Endodermal cell (in vitro differentiated cells): Measurements from ENCODE around the gene SETD7. TPM values are rescaled to one million over a fixed set of nuclear protein-coding genes. Genes with fewer than 3 reads are reported as not detected.

Experiments
- DNase-seq: peaks from one replicate; pipeline ENCODE4 v3.0.0-alpha.2; 2017
- H3K27ac ChIP-seq: 2 replicates; pipeline ENCODE4 v1.5.1; 2013; ENCODE audit warnings: mild to moderate bottlenecking, low read depth, low read length, moderate library complexity
- H3K27me3 ChIP-seq: 2 replicates; pipeline ENCODE4 v1.6.1; 2013; ENCODE audit warnings: mild to moderate bottlenecking, low read length, moderate library complexity; ENCODE audit not compliant: insufficient read depth, control insufficient read depth, poor library complexity, severe bottlenecking
- H3K36me3 ChIP-seq: 2 replicates; pipeline ENCODE4 v1.7.0; 2013; ENCODE audit warnings: mild to moderate bottlenecking, low read length, moderate library complexity; ENCODE audit not compliant: control insufficient read depth, insufficient read depth
- H3K4me1 ChIP-seq: one replicate; pipeline ENCODE4 v1.7.0; 2013; ENCODE audit warnings: low read length; ENCODE audit not compliant: control insufficient read depth, insufficient read depth
- H3K4me3 ChIP-seq: 2 replicates; pipeline ENCODE4 v1.5.1; 2013; ENCODE audit warnings: mild to moderate bottlenecking, low read length, moderate library complexity
- H3K9ac ChIP-seq: 2 replicates; pipeline ENCODE4 v1.6.1; 2013; ENCODE audit warnings: mild to moderate bottlenecking, low read length, moderate library complexity; ENCODE audit not compliant: poor library complexity, severe bottlenecking; ENCODE audit errors: extremely low read depth
- H3K9me3 ChIP-seq: 2 replicates; pipeline ENCODE4 v1.6.1; 2013; ENCODE audit warnings: mild to moderate bottlenecking, low read length, moderate library complexity; ENCODE audit not compliant: control insufficient read depth
- H3K27ac Mint-ChIP-seq: 2 replicates; pipeline ENCODE4 v1.8.0; 2020; ENCODE audit warnings: mixed read lengths
- H3K27me3 Mint-ChIP-seq: 2 replicates; pipeline ENCODE4 v1.8.0; 2021; ENCODE audit warnings: mild to moderate bottlenecking, mixed read lengths; ENCODE audit not compliant: insufficient read depth
- H3K36me3 Mint-ChIP-seq: 2 replicates; pipeline ENCODE4 v1.8.0; 2020; ENCODE audit warnings: low read depth, mixed read lengths
- H3K4me1 Mint-ChIP-seq: 2 replicates; pipeline ENCODE4 v1.8.0; 2020; ENCODE audit warnings: mixed read lengths
- H3K4me3 Mint-ChIP-seq: 2 replicates; pipeline ENCODE4 v1.8.0; 2020; ENCODE audit warnings: mild to moderate bottlenecking, moderate library complexity, mixed read lengths
- H3K9me3 Mint-ChIP-seq: 2 replicates; pipeline ENCODE4 v1.8.0; 2020; ENCODE audit warnings: mild to moderate bottlenecking, mixed read lengths
- CTCF ChIP-seq: fragments of 200-600 bp; sonication (generic); conservative IDR thresholded peaks from 2 replicates; pipeline ENCODE4 v1.5.0; 2021; ENCODE audit warnings: antibody characterized with exemption, mild to moderate bottlenecking
- WGBS, 2 experiments: methylation state at CpG; one replicate each; pipeline versions ENCODE4 v1.1.5 to v1.1.7; 2013; ENCODE audit warnings: missing lambda C conversion rate in 2 of 2, mixed read lengths in 1 of 2; ENCODE audit not compliant: insufficient coverage in 1 of 2, insufficient read length in 1 of 2; 5-methylcytosine and 5-hydroxymethylcytosine counted together
- total RNA-seq, 2 donors: library from RNA; stranded (reverse); fragmentation: NEBNext Ultra II Directional in 1 of 2; extraction: Animal tissue kit (Norgen Biotek cat#: 25700) in 1 of 2; gene quantifications; 2 replicates in 1 of 2; 3 replicates in 1 of 2; pipeline ENCODE4 v1.2.1, GENCODE V29; 2021

SETD7 gene
- total RNA-seq, 2 donors from 2014 or later: 13.8 to 19.4 TPM

- no peak overlapping the region for H3K4me3 Mint-ChIP-seq
- H3K36me3 ChIP-seq: no peaks in the 10 kb centered on the region
- peaks cover 27% of the 10 kb centered on the region for H3K27me3 ChIP-seq
- no peaks in the 10 kb centered on the region for H3K36me3 Mint-ChIP-seq
- H3K4me1 Mint-ChIP-seq: peaks cover 41% of the 10 kb centered on the region
- no peak overlapping the region for H3K27ac Mint-ChIP-seq
- no peaks in the 10 kb centered on the region for H3K9me3 Mint-ChIP-seq
- H3K9ac ChIP-seq: no peak overlapping the region
- peak overlapping the region; percentile 89 for H3K4me3 ChIP-seq
- DNase-seq: no peak
- no peak overlapping the region for H3K27ac ChIP-seq
- peaks cover 31% of the 10 kb centered on the region for H3K27me3 Mint-ChIP-seq
- TF ChIP-seq CTCF: no peak
- H3K9me3 ChIP-seq: no peaks in the 10 kb centered on the region
- peaks cover 14% of the 10 kb centered on the region for H3K4me1 ChIP-seq
- WGBS, 2 experiments: 90 to 93% methylated on average over 4 to 12 of the region's 12 CpGs
Measured at GRCh38 chr4:139558235-139559088, 2.4 kb upstream of the SETD7 start.

- no peaks in the 10 kb centered on the region for H3K9me3 ChIP-seq
- Mint-ChIP-seq H3K27ac (peak overlapping the region; percentile 97), H3K4me1 (peaks cover 49% of the 10 kb centered on the region), H3K36me3 (no peaks in the 10 kb centered on the region), H3K27me3 (peaks cover 31% of the 10 kb centered on the region), H3K9me3 (no peaks in the 10 kb centered on the region), H3K4me3 (peak overlapping the region; percentile 88)
- H3K9ac ChIP-seq: peak overlapping the region; percentile 87
- H3K36me3 ChIP-seq: no peaks in the 10 kb centered on the region
- H3K4me3 ChIP-seq: peak overlapping the region; percentile 89
- peak; percentile 78 for DNase-seq
- H3K4me1 ChIP-seq: peaks cover 14% of the 10 kb centered on the region
- no peak overlapping the region for H3K27ac ChIP-seq
- H3K27me3 ChIP-seq: peaks cover 27% of the 10 kb centered on the region
- TF ChIP-seq CTCF: no peak
- WGBS, 2 experiments: 49 to 80% methylated on average over 1 to 3 of the region's 3 CpGs
Measured at GRCh38 chr4:139557556-139558110, 1.6 kb upstream of the SETD7 start.

- Mint-ChIP-seq H3K36me3 (no peaks in the 10 kb centered on the region), H3K4me1 (peaks cover 54% of the 10 kb centered on the region)
Measured at GRCh38 chr4:139556724-139557555, 921 bp upstream of the SETD7 start.

More at GRCh38 chr4:139556724-139557555, 921 bp upstream of the SETD7 start:
- peaks cover 14% of the 10 kb centered on the region for H3K4me1 ChIP-seq
- H3K4me3 ChIP-seq: peak overlapping the region; percentile 89
- peak; percentile 86 for DNase-seq
- 0 to 1% methylated on average over 35 to 58 of the region's 58 CpGs for WGBS, 2 experiments
- Mint-ChIP-seq H3K27ac (peak overlapping the region; percentile 97), H3K27me3 (peaks cover 31% of the 10 kb centered on the region), H3K4me3 (peak overlapping the region; percentile 88), H3K9me3 (no peaks in the 10 kb centered on the region)
- H3K9me3 ChIP-seq: no peaks in the 10 kb centered on the region
- peak; percentile 43 for TF ChIP-seq CTCF
- no peak overlapping the region for H3K27ac ChIP-seq
- H3K27me3 ChIP-seq: peaks cover 27% of the 10 kb centered on the region
- no peaks in the 10 kb centered on the region for H3K36me3 ChIP-seq
- H3K9ac ChIP-seq: peak overlapping the region; percentile 87
